ENCODE data around the gene CKS1B. TPM values are rescaled to one million over a fixed set of nuclear protein-coding genes. Genes with fewer than 3 reads are reported as not detected.
A peak's percentile ranks its signal among the peaks of the same experiment; 100 is the strongest.

The CKS1B gene
- total RNA-seq, 4 donors from 2014 or later, result 34.9 to 72.8 (median 55.3) TPM

GRCh38 chr1:154990276-154990675 lies 15.8 kb downstream of the CKS1B start:
- WGBS, 2 donors, result 85 to 96% methylated on average over 5 to 8 of the region's 8 CpGs
- peaks cover 0 to 46% (median 3%) of the 10 kb centered on the region in 3 donors for H3K4me1 ChIP-seq
- intact Hi-C loops (cut with DNase I), result no loop called here
- H3K4me3 ChIP-seq, result no peak overlapping the region
- no peak overlapping the region for H3K27ac ChIP-seq
- H3K27me3 ChIP-seq, result no peaks in the 10 kb centered on the region
- H3K36me3 ChIP-seq, result peaks cover 14 to 70% (median 15%) of the 10 kb centered on the region in 3 donors
- H3K9me3 ChIP-seq, result no peaks in the 10 kb centered on the region
- TF ChIP-seq, protein P1, sequence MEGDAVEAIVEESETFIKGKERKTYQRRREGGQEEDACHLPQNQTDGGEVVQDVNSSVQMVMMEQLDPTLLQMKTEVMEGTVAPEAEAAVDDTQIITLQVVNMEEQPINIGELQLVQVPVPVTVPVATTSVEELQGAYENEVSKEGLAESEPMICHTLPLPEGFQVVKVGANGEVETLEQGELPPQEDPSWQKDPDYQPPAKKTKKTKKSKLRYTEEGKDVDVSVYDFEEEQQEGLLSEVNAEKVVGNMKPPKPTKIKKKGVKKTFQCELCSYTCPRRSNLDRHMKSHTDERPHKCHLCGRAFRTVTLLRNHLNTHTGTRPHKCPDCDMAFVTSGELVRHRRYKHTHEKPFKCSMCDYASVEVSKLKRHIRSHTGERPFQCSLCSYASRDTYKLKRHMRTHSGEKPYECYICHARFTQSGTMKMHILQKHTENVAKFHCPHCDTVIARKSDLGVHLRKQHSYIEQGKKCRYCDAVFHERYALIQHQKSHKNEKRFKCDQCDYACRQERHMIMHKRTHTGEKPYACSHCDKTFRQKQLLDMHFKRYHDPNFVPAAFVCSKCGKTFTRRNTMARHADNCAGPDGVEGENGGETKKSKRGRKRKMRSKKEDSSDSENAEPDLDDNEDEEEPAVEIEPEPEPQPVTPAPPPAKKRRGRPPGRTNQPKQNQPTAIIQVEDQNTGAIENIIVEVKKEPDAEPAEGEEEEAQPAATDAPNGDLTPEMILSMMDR (IDR thresholded peaks at IDR 0.05), result no peak
- TF ChIP-seq POLR2A (IDR thresholded peaks at IDR 0.05), result no peak
- DNase-seq, result no peak

- H3K27ac ChIP-seq, result no peak overlapping the region
- H3K27me3 ChIP-seq, result no peaks in the 10 kb centered on the region
- H3K36me3 ChIP-seq, result peaks cover 9 to 56% (median 15%) of the 10 kb centered on the region in 3 donors
- intact Hi-C loops (cut with DNase I), result no loop called here
- no peaks in the 10 kb centered on the region for H3K9me3 ChIP-seq
- WGBS, 2 donors, result 80 to 88% methylated on average over 4 to 9 of the region's 14 CpGs
- no peak for DNase-seq
- no peak for TF ChIP-seq POLR2A (IDR thresholded peaks at IDR 0.05)
- TF ChIP-seq, protein P1 (IDR thresholded peaks at IDR 0.05), result no peak
- no peak overlapping the region for H3K4me3 ChIP-seq
- peaks cover 0 to 41% (median 3%) of the 10 kb centered on the region in 3 donors for H3K4me1 ChIP-seq
Measured at GRCh38 chr1:154992721-154993571, 18.5 kb downstream of the CKS1B start.

GRCh38 chr1:154993572-154994268 lies 19.2 kb downstream of the CKS1B start, which contains the start of gene LENEP:
LENEP (plus strand) TSS chr1:154993586; CDS start chr1:154993608, 22 bp downstream.
- Histone ChIP-seq H3K4me3 (no peak within 1 kb of the TSS), H3K27me3 (no peaks in the 10 kb centered on the region), H3K4me1 (peaks cover 3 to 41% (median 4%) of the 10 kb centered on the region in 3 donors), H3K36me3 (peaks cover 7 to 48% (median 15%) of the 10 kb centered on the region in 3 donors), H3K27ac (peak within 1 kb of the TSS in 1 of 4 donors; percentile 13), H3K9me3 (no peaks in the 10 kb centered on the region)
- intact Hi-C loops (cut with DNase I), result no loop called here
- 80% methylated on average over 2 of the region's 8 CpGs; no CpG with 5 or more reads in 1 of the 2 donors for WGBS, 2 donors
- DNase-seq, result no peak
- TF ChIP-seq, protein P1 (IDR thresholded peaks at IDR 0.05), result no peak
- no peak for TF ChIP-seq POLR2A (IDR thresholded peaks at IDR 0.05)

DNA sequence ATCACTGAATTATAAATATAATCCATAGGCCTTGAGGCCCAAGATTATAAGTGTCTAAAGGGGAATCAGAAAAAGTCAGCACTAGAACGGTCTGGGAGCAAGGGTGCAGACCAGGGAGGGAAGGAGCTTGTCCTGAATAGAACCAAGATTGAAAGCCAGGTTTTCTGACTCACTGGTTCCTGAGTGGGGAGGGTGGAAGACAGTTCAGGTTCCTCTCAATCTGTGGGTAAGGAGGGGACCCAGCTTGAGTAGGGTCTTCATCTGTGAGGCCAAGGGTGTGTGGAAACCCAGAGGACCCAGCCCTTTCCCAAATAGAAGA lies 19.7 kb downstream of the CKS1B start:
- Histone ChIP-seq H3K27ac (peak overlapping the region in 1 of 4 donors; percentile 13), H3K36me3 (peaks cover 5 to 43% (median 10%) of the 10 kb centered on the region in 3 donors), H3K4me1 (peaks cover 7 to 41% (median 8%) of the 10 kb centered on the region in 3 donors), H3K4me3 (no peak overlapping the region), H3K27me3 (no peaks in the 10 kb centered on the region), H3K9me3 (no peaks in the 10 kb centered on the region)
- WGBS, 2 donors, result 20 to 33% methylated on average over 1 of the region's 1 CpG
- intact Hi-C loops (cut with DNase I), result no loop called here
- TF ChIP-seq, protein P1 (IDR thresholded peaks at IDR 0.05), result no peak
- no peak for TF ChIP-seq POLR2A (IDR thresholded peaks at IDR 0.05)
- no peak for DNase-seq

DNA sequence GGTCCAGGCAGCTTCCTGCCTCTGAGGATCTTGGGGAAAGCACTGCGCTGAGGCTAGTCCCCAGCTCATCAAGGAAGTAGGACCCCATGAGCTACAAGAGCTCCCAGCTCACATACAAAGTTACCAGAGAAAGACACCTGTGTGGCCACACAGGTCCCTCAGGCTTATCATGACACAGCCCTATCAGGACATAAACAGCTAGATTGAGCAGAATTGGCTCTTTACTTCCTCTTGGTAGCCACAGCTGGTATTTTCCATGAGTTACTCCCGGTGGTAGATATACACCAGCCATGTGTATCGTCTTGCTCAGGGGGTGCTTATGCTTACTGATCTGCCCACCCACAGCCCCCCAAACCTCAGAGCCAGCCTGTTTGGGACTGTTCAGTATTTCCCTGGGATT lies 20.1 kb downstream of the CKS1B start:
- intact Hi-C loops (cut with DNase I), result no loop called here
- Histone ChIP-seq H3K27ac (peak overlapping the region in 1 of 4 donors; percentile 13), H3K9me3 (no peaks in the 10 kb centered on the region), H3K4me1 (peaks cover 11 to 41% (median 11%) of the 10 kb centered on the region in 3 donors), H3K4me3 (no peak overlapping the region), H3K36me3 (peaks cover 2 to 39% (median 7%) of the 10 kb centered on the region in 3 donors), H3K27me3 (no peaks in the 10 kb centered on the region)
- no peak for TF ChIP-seq POLR2A (IDR thresholded peaks at IDR 0.05)
- TF ChIP-seq, protein P1 (IDR thresholded peaks at IDR 0.05), result no peak
- 54 to 75% methylated on average over 3 of the region's 3 CpGs for WGBS, 2 donors
- no peak for DNase-seq
